Spleen (tissue), 11 donors: Measurements from ENCODE around the gene GVQW3. TPM values are rescaled to one million over a fixed set of nuclear protein-coding genes. Genes with fewer than 3 reads are reported as not detected.

Experiments
- DNase-seq: peaks from one replicate; pipeline ENCODE4 v3.0.0-alpha.2; 2020
- H3K27ac ChIP-seq, 8 donors: fragments of 200-600 bp; sonication (generic) in 7 of 8; 1 replicate in 4 of 8; 2 replicates in 4 of 8; pipeline versions ENCODE4 v1.5.0 to v1.8.0; 2016 to 2021; ENCODE audit warnings: inconsistent platforms in 4 of 8, mild to moderate bottlenecking in 4 of 8, moderate library complexity in 1 of 8
- H3K27me3 ChIP-seq, 7 donors: fragments of 200-600 bp; sonication (generic) in 6 of 7; replicated peaks in 1 of 7; 1 replicate in 4 of 7; 2 replicates in 3 of 7; pipeline versions ENCODE4 v1.5.0 to v1.8.0; 2016 to 2021; ENCODE audit warnings: inconsistent platforms in 3 of 7, mild to moderate bottlenecking in 1 of 7
- H3K36me3 ChIP-seq, 6 donors: fragments of 200-600 bp; sonication (generic) in 5 of 6; 1 replicate in 4 of 6; 2 replicates in 2 of 6; pipeline versions ENCODE4 v1.5.0 to v1.8.0; 2016 to 2021; ENCODE audit warnings: inconsistent platforms in 2 of 6
- H3K4me1 ChIP-seq, 6 donors: fragments of 200-600 bp; sonication (generic) in 5 of 6; 1 replicate in 3 of 6; 2 replicates in 3 of 6; pipeline versions ENCODE4 v1.5.0 to v1.8.0; 2016 to 2021; ENCODE audit warnings: inconsistent platforms in 3 of 6
- H3K4me3 ChIP-seq, 8 donors: fragments of 200-600 bp; sonication (generic) in 7 of 8; 1 replicate in 4 of 8; 2 replicates in 4 of 8; pipeline versions ENCODE4 v1.5.0 to v1.8.0; 2016 to 2021; ENCODE audit warnings: inconsistent platforms in 4 of 8, mild to moderate bottlenecking in 4 of 8, moderate library complexity in 2 of 8
- H3K9me3 ChIP-seq, 8 donors: fragments of 200-600 bp; sonication (generic) in 7 of 8; 1 replicate in 4 of 8; 2 replicates in 4 of 8; pipeline versions ENCODE4 v1.5.0 to v1.8.0; 2016 to 2021; ENCODE audit warnings: inconsistent platforms in 4 of 8
- CTCF ChIP-seq, 11 experiments: fragments of 200-600 bp in 7 of 11; fragments of 450-650 bp in 4 of 11; sonication (generic) in 4 of 11; IDR thresholded peaks in 8 of 11; conservative IDR thresholded peaks in 3 of 11; 1 replicate in 7 of 11; 2 replicates in 4 of 11; pipeline versions ENCODE4 v1.4.0 to v1.8.0; 2016 to 2021; ENCODE audit warnings: antibody characterized with exemption in 11 of 11, inconsistent platforms in 4 of 11, mild to moderate bottlenecking in 1 of 11
- POLR2A ChIP-seq, 3 donors: fragments of 450-650 bp; IDR thresholded peaks; one replicate each; pipeline ENCODE4 v1.5.1; 2017; ENCODE audit warnings: antibody characterized with exemption in 3 of 3, mild to moderate bottlenecking in 1 of 3
- POLR2AphosphoS5 ChIP-seq, 3 donors: sonication (generic); formaldehyde crosslinking; IDR thresholded peaks; one replicate each; pipeline ENCODE4 v1.5.1; 2017; ENCODE audit warnings: antibody characterized with exemption in 3 of 3
- WGBS, 5 donors: extraction: QIAGEN DNeasy Blood & Tissue Kit in 3 of 5; methylation state at CpG; one replicate each; pipeline versions ENCODE4 v1.1.5 to v1.1.7; 2013 to 2018; 5-methylcytosine and 5-hydroxymethylcytosine counted together
- intact Hi-C: fragments of 100-400 bp; cut with DNase I; formaldehyde crosslinking; loops from one replicate; pipeline ENCODE4 v1.15.0; 2023; ENCODE audit warnings: low total_unique reads
- polyA plus RNA-seq, 3 donors: library from polyadenylated mRNA; stranded (reverse); fragments of 200-250 nt; gene quantifications; one replicate each; pipeline ENCODE4 v1.2.1, GENCODE V29; 2013
- small RNA-seq, 4 donors: library from RNA; depleted of rRNA; stranded (forward); fragments of <200 nt; gene quantifications; one replicate each; pipeline ENCODE3, GENCODE V24; 2016
- total RNA-seq, 7 donors: library from RNA; depleted of rRNA in 3 of 7; stranded (reverse); fragments of >200 nt in 3 of 7; fragmentation: NEBNext Ultra II Directional in 4 of 7; extraction: Animal tissue kit (Norgen Biotek cat#: 25700) in 4 of 7; gene quantifications; one replicate each; pipeline versions ENCODE4 v1.1.0 to v1.2.1, GENCODE V29; 2016 to 2021
- donor health status: healthy with polysubstance abuse.
- donor health status: DM: no; HTN: no; CAD: no; lungs with moderate emphysema.
- donor health status: DM: no; HTN: no; CAD: no.
- donor health status: Bipolar disorder and iron deficiency.
- donor health status: healthy.
- donor health status: DM: no; HTN: no; CAD: no.
- donor health status: DM: yes; HTN: yes; CAD: no.

The GVQW3 gene
- total and polyA plus RNA-seq, 10 donors = 0.35 to 5.6 (median 4.0) TPM

- Histone ChIP-seq H3K27me3 (no peaks in the 10 kb centered on the region), H3K4me1 (peaks cover 0 to 12% (median 0%) of the 10 kb centered on the region in 6 donors), H3K9me3 (no peaks in the 10 kb centered on the region), H3K4me3 (no peak overlapping the region), H3K36me3 (peaks cover 0 to 98% (median 27%) of the 10 kb centered on the region in 6 donors), H3K27ac (no peak overlapping the region)
- DNase-seq = no peak
- intact Hi-C loops = no loop called here
- TF ChIP-seq POLR2AphosphoS5 (IDR thresholded peaks at IDR 0.05) (no peak), CTCF (IDR thresholded peaks at IDR 0.05 in 8 of 11, conservative IDR thresholded peaks at IDR 0.05 in 3 of 11) (no peak), POLR2A (IDR thresholded peaks at IDR 0.05) (no peak)
These were observed 74.8 kb downstream of the GVQW3 start for GRCh38 chr11:76455931-76456330.

- Histone ChIP-seq H3K9me3 (no peaks in the 10 kb centered on the region), H3K36me3 (peaks cover 0 to 100% (median 28%) of the 10 kb centered on the region in 6 donors)
- TF ChIP-seq CTCF (IDR thresholded peaks at IDR 0.05 in 8 of 11, conservative IDR thresholded peaks at IDR 0.05 in 3 of 11) = no peak
- TF ChIP-seq POLR2A (IDR thresholded peaks at IDR 0.05) = no peak
- TF ChIP-seq POLR2AphosphoS5 (IDR thresholded peaks at IDR 0.05) = no peak
These were observed 75.4 kb downstream of the GVQW3 start for GRCh38 chr11:76456571-76456970.

More at GRCh38 chr11:76456571-76456970, 75.4 kb downstream of the GVQW3 start:
- DNase-seq = no peak
- Histone ChIP-seq H3K4me3 (no peak overlapping the region), H3K4me1 (peaks cover 0 to 12% (median 0%) of the 10 kb centered on the region in 6 donors), H3K27ac (no peak overlapping the region), H3K27me3 (no peaks in the 10 kb centered on the region)
- WGBS, 5 donors = 86 to 92% (median 89%) methylated on average over 2 of the region's 2 CpGs
- intact Hi-C loops = no loop called here

Small RNA genes lying within 50 kb of the gene (small RNA-seq; reads per million reads assigned to genes)
- 0 reads per million in 4 donors for gene RF00019

Other genes with a start within 250 kb of the GVQW3 start
- gene WNT11, start 174.8 kb upstream of the GVQW3 start, total RNA-seq = 1 to 10 TPM in 6 of 7 donors, under 1 TPM in 1; 0.85 to 4.2 (median 3.1) TPM
- gene WNT11, start 174.8 kb upstream of the GVQW3 start, polyA plus RNA-seq = under 1 TPM; 0.09 to 0.67 (median 0.62) TPM
- gene THAP12, start 191 bp upstream of the GVQW3 start, total RNA-seq = 10 to 100 TPM; 37.6 to 51.8 (median 44.0) TPM
- 10 to 100 TPM; 28.4 to 36.8 (median 29.5) TPM for gene THAP12, start 191 bp upstream of the GVQW3 start, polyA plus RNA-seq
- 10 to 100 TPM; 28.2 to 81.8 (median 37.4) TPM for gene EMSY, start 63.7 kb downstream of the GVQW3 start, total RNA-seq
- 1 to 10 TPM; 3.8 to 6.8 (median 4.7) TPM for gene EMSY, start 63.7 kb downstream of the GVQW3 start, polyA plus RNA-seq